HEK293 (cell line): Measurements from ENCODE around the gene RASSF5.

Experiments
- CTCF ChIA-PET: fragments of 350-600 bp; formaldehyde crosslinking; extraction: SDS; loops from one replicate; lab custom pipeline; 2021; ENCODE audit warnings: antibody characterized with exemption; lab: Yijun Ruan, JAX
- POLR2A ChIA-PET: fragments of 300-600 bp; formaldehyde crosslinking; extraction: SDS; loops from one replicate; lab custom pipeline; 2020; ENCODE audit warnings: antibody characterized with exemption, inconsistent platforms; lab: Yijun Ruan, JAX
- H3K27ac ChIP-seq: fragments of 200-500 bp; sonication (Bioruptor generic); 2 replicates; pipeline ENCODE4 v1.5.1; 2014; ENCODE audit warnings: low read depth, low read length, control low read depth, inconsistent platforms; ENCODE audit errors: extremely low read depth
- H3K36me3 ChIP-seq, 2 experiments: fragments of 200-500 bp in 1 of 2; sonication (Bioruptor generic) in 1 of 2; 1 replicate in 1 of 2; 2 replicates in 1 of 2; pipeline ENCODE4 v1.5.1; 2014 to 2017; ENCODE audit warnings: inconsistent platforms in 2 of 2, low read length in 2 of 2; ENCODE audit not compliant: control insufficient read depth in 2 of 2, insufficient read depth in 1 of 2
- H3K4me1 ChIP-seq: fragments of 200-500 bp; sonication (Bioruptor generic); 2 replicates; pipeline ENCODE4 v1.5.1; 2014; ENCODE audit warnings: mild to moderate bottlenecking, low read length, inconsistent platforms; ENCODE audit not compliant: control insufficient read depth, insufficient read depth
- H3K4me3 ChIP-seq: 2 replicates; pipeline ENCODE4 v1.5.1; 2011; ENCODE audit warnings: low read depth, mild to moderate bottlenecking, control low read depth, low read length, moderate library complexity
- H3K9me3 ChIP-seq: fragments of 200-500 bp; sonication (Bioruptor generic); 2 replicates; pipeline ENCODE4 v1.5.1; 2014; ENCODE audit warnings: low read depth, low read length, inconsistent platforms; ENCODE audit not compliant: control insufficient read depth, insufficient read depth
- EGR2 ChIP-seq: fragments of 450-650 bp; formaldehyde crosslinking; IDR thresholded peaks from 2 replicates; pipeline ENCODE4 v1.5.1; 2016; ENCODE audit warnings: low read depth, missing biosample characterization, missing genetic modification characterization
- KLF10 ChIP-seq: fragments of 450-650 bp; IDR thresholded peaks from 2 replicates; pipeline ENCODE4 v1.5.1; 2018; ENCODE audit warnings: missing biosample characterization, mild to moderate bottlenecking, missing genetic modification characterization
- REPIN1 ChIP-seq: fragments of 450-650 bp; formaldehyde crosslinking; IDR thresholded peaks from 2 replicates; pipeline ENCODE4 v1.5.1; 2017; ENCODE audit warnings: missing biosample characterization, missing genetic modification characterization, low read depth
- SETDB1 ChIP-seq: IDR thresholded peaks from one replicate; pipeline ENCODE4 v1.6.1; 2017; ENCODE audit warnings: mild to moderate bottlenecking, low read length, moderate library complexity, mixed read lengths; ENCODE audit not compliant: insufficient read length
- SP2 ChIP-seq: fragments of 450-650 bp; formaldehyde crosslinking; IDR thresholded peaks from 2 replicates; pipeline ENCODE4 v1.5.1; 2016; ENCODE audit warnings: missing biosample characterization, missing genetic modification characterization
- TCF7L2 ChIP-seq: IDR thresholded peaks from 2 replicates; pipeline ENCODE4 v1.6.1; 2011; ENCODE audit warnings: low read depth, mild to moderate bottlenecking, inconsistent platforms, low read length, moderate library complexity, borderline replicate concordance
- WT1 ChIP-seq: fragments of 450-650 bp; formaldehyde crosslinking; IDR thresholded peaks from 2 replicates; pipeline ENCODE4 v1.5.1; 2016; ENCODE audit warnings: missing biosample characterization, missing genetic modification characterization
- ZNF132 ChIP-seq: fragments of 450-650 bp; formaldehyde crosslinking; IDR thresholded peaks from 2 replicates; pipeline ENCODE4 v1.5.1; 2017; ENCODE audit warnings: missing biosample characterization, missing genetic modification characterization, borderline replicate concordance
- ZNF155 ChIP-seq: fragments of 450-650 bp; formaldehyde crosslinking; IDR thresholded peaks from 2 replicates; pipeline ENCODE4 v1.5.1; 2016; ENCODE audit warnings: missing biosample characterization, missing genetic modification characterization
- ZNF211 ChIP-seq: fragments of 450-650 bp; formaldehyde crosslinking; IDR thresholded peaks from 2 replicates; pipeline ENCODE4 v1.5.1; 2016; ENCODE audit warnings: low read depth, missing biosample characterization, missing genetic modification characterization
- ZNF341 ChIP-seq: fragments of 450-650 bp; formaldehyde crosslinking; IDR thresholded peaks from 2 replicates; pipeline ENCODE4; 2016; ENCODE audit warnings: low read depth, missing biosample characterization, missing genetic modification characterization
- ZNF366 ChIP-seq: fragments of 450-650 bp; formaldehyde crosslinking; conservative IDR thresholded peaks from 2 replicates; pipeline ENCODE4 v1.5.1; 2016; ENCODE audit warnings: missing biosample characterization, missing genetic modification characterization
- ZNF404 ChIP-seq: fragments of 450-650 bp; formaldehyde crosslinking; IDR thresholded peaks from 2 replicates; pipeline ENCODE4 v1.5.1; 2017; ENCODE audit warnings: missing biosample characterization, missing genetic modification characterization
- ZNF416 ChIP-seq: fragments of 450-650 bp; formaldehyde crosslinking; IDR thresholded peaks from 2 replicates; pipeline ENCODE4 v1.5.1; 2016; ENCODE audit warnings: missing biosample characterization, missing genetic modification characterization
- ZNF426 ChIP-seq: fragments of 450-650 bp; formaldehyde crosslinking; IDR thresholded peaks from 2 replicates; pipeline ENCODE4 v1.5.1; 2017; ENCODE audit warnings: missing biosample characterization, missing genetic modification characterization, mild to moderate bottlenecking, inconsistent platforms, moderate library complexity
- ZNF433 ChIP-seq: fragments of 450-650 bp; formaldehyde crosslinking; IDR thresholded peaks from 2 replicates; pipeline ENCODE4 v1.5.1; 2016; ENCODE audit warnings: missing biosample characterization, missing genetic modification characterization, low read depth
- ZNF548 ChIP-seq: fragments of 450-650 bp; formaldehyde crosslinking; IDR thresholded peaks from 2 replicates; pipeline ENCODE4 v1.5.1; 2016; ENCODE audit warnings: missing biosample characterization, missing genetic modification characterization
- ZNF549 ChIP-seq: fragments of 450-650 bp; IDR thresholded peaks from 2 replicates; pipeline ENCODE4 v1.5.1; 2018; ENCODE audit warnings: missing biosample characterization, missing genetic modification characterization, mild to moderate bottlenecking, inconsistent platforms, moderate library complexity
- ZNF664 ChIP-seq: fragments of 450-650 bp; formaldehyde crosslinking; IDR thresholded peaks from 2 replicates; pipeline ENCODE4 v1.5.1; 2016; ENCODE audit warnings: missing biosample characterization, missing genetic modification characterization
- ZNF837 ChIP-seq: fragments of 450-650 bp; formaldehyde crosslinking; IDR thresholded peaks from 2 replicates; pipeline ENCODE4 v1.5.1; 2016; ENCODE audit warnings: missing biosample characterization, missing genetic modification characterization
- TF ChIP-seq, protein P1 (sequence below): IDR thresholded peaks from 2 replicates; pipeline ENCODE4 v1.6.1; 2011; ENCODE audit warnings: mild to moderate bottlenecking, low read depth, low read length, borderline replicate concordance
- TF ChIP-seq, protein P2 (sequence below): fragments of 450-650 bp; formaldehyde crosslinking; IDR thresholded peaks from 2 replicates; pipeline ENCODE4 v1.5.1; 2016; ENCODE audit warnings: missing biosample characterization, missing genetic modification characterization, borderline replicate concordance
- TF ChIP-seq, protein P3 (sequence below): fragments of 450-650 bp; formaldehyde crosslinking; IDR thresholded peaks from 2 replicates; pipeline ENCODE4 v1.5.1; 2016; ENCODE audit warnings: missing biosample characterization, missing genetic modification characterization

Gene RASSF5

DNA sequence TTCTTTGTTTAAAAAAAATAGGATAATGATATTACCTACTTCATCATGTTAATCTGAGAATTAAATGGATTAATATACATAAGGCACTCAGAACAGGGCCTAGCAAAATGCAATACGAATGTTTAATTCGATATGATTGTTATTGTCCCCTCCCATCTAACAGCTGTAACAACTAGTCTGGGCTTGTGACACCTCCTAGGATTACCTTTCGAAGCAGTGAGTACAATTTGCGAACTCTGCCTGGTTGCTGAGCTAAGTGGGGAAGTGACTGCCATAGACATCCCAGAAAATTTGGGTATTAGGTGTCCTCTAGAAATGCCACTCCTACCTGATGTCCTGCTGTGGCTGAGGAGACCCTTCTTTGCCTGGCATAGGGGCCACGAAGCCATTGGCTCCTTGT is 3.0 kb downstream of the RASSF5 start (continued):
- TF ChIP-seq, protein P1, sequence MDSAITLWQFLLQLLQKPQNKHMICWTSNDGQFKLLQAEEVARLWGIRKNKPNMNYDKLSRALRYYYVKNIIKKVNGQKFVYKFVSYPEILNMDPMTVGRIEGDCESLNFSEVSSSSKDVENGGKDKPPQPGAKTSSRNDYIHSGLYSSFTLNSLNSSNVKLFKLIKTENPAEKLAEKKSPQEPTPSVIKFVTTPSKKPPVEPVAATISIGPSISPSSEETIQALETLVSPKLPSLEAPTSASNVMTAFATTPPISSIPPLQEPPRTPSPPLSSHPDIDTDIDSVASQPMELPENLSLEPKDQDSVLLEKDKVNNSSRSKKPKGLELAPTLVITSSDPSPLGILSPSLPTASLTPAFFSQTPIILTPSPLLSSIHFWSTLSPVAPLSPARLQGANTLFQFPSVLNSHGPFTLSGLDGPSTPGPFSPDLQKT, result no peak
- TF ChIP-seq SETDB1, result no peak
- no peak for TF ChIP-seq ZNF132 (tag by site-specific recombination)
- TF ChIP-seq REPIN1, result no peak
- no peak for TF ChIP-seq ZNF341 (tag by site-specific recombination)
- no peak for TF ChIP-seq ZNF549
- TF ChIP-seq ZNF426 (tag by site-specific recombination), result no peak

DNA sequence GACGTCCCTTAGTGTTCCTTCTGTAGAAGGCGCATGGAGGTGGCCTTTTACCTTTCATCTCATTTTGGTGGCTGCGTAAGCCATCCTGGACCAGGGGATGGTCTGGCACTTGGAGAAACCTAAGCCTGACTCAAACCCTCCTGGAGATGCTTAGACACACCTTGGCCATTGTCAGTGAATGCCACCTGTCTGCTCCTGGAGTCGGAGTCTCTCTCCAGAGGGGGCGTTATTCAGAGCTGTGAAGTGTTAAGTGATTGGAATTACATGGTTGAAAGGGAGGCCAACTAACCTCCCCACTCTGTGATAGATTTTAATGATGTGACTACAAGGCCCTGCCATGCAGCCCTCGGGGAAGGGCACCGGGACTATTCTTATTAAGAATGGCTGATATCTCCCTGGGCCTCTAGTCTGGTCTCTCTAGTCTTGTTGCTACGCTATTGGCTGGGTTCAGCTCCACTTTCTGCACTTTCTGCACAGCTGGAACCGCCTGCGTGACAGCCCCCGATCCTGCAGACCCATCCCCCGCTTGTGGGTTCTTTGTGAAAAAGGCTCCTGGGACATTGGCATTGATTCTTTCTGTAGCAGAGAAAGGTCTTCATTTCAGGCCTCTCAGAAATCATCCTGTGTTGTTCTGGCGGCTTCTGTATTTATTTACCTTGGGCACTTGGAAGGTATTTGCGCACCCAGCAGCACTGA is 4.2 kb downstream of the RASSF5 start:
- H3K4me3 ChIP-seq, result no peak overlapping the region

More for the DNA sequence above, 4.2 kb downstream of the RASSF5 start:
- POLR2A ChIA-PET, result no interaction called here
- Histone ChIP-seq H3K4me1 (peaks cover 3% of the 10 kb centered on the region; the same call in 1 of the 2 replicates), H3K36me3 (no peaks in the 10 kb centered on the region), H3K9me3 (no peaks in the 10 kb centered on the region), H3K27ac (no peak overlapping the region; the same call in 1 of the 2 replicates)
- CTCF ChIA-PET, result interaction anchor here (0.6 to 2.3 kb wide), 2 partner anchors 72 to 100 kb away, joined by 3 to 5 read pairs; no protein-coding TSS in a partner anchor
- TF ChIP-seq, protein P2, sequence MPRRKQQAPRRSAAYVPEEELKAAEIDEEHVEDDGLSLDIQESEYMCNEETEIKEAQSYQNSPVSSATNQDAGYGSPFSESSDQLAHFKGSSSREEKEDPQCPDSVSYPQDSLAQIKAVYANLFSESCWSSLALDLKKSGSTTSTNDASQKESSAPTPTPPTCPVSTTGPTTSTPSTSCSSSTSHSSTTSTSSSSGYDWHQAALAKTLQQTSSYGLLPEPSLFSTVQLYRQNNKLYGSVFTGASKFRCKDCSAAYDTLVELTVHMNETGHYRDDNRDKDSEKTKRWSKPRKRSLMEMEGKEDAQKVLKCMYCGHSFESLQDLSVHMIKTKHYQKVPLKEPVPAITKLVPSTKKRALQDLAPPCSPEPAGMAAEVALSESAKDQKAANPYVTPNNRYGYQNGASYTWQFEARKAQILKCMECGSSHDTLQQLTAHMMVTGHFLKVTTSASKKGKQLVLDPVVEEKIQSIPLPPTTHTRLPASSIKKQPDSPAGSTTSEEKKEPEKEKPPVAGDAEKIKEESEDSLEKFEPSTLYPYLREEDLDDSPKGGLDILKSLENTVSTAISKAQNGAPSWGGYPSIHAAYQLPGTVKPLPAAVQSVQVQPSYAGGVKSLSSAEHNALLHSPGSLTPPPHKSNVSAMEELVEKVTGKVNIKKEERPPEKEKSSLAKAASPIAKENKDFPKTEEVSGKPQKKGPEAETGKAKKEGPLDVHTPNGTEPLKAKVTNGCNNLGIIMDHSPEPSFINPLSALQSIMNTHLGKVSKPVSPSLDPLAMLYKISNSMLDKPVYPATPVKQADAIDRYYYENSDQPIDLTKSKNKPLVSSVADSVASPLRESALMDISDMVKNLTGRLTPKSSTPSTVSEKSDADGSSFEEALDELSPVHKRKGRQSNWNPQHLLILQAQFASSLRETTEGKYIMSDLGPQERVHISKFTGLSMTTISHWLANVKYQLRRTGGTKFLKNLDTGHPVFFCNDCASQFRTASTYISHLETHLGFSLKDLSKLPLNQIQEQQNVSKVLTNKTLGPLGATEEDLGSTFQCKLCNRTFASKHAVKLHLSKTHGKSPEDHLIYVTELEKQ, result no peak
- TF ChIP-seq EGR2 (no peak), ZNF211 (tag by site-specific recombination) (no peak), SP2 (no peak), ZNF155 (tag by site-specific recombination) (no peak), ZNF404 (no peak), WT1 (tag by site-specific recombination) (no peak), ZNF548 (tag by site-specific recombination) (no peak), ZNF416 (tag by site-specific recombination) (no peak), ZNF837 (tag by site-specific recombination) (no peak), TCF7L2 (no peak), ZNF433 (no peak), KLF10 (tag by site-specific recombination) (no peak), ZNF366 (no peak), ZNF664 (no peak), ZNF426 (tag by site-specific recombination) (no peak)
- TF ChIP-seq, protein P3, sequence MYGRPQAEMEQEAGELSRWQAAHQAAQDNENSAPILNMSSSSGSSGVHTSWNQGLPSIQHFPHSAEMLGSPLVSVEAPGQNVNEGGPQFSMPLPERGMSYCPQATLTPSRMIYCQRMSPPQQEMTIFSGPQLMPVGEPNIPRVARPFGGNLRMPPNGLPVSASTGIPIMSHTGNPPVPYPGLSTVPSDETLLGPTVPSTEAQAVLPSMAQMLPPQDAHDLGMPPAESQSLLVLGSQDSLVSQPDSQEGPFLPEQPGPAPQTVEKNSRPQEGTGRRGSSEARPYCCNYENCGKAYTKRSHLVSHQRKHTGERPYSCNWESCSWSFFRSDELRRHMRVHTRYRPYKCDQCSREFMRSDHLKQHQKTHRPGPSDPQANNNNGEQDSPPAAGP (tag by site-specific recombination), result no peak
